GF-D8 (cell line): Measurements from ENCODE around the gene UTS2R.
"Not testable (repeated sequence)": the region's sequence is repeated elsewhere in the genome, so short reads cannot be mapped to it uniquely, and the experiment has no call there.

Experiments used
- DNase-seq: peaks from one replicate; lab custom pipeline; 2025; lab: John Stamatoyannopoulos, UW

Gene UTS2R

DNA sequence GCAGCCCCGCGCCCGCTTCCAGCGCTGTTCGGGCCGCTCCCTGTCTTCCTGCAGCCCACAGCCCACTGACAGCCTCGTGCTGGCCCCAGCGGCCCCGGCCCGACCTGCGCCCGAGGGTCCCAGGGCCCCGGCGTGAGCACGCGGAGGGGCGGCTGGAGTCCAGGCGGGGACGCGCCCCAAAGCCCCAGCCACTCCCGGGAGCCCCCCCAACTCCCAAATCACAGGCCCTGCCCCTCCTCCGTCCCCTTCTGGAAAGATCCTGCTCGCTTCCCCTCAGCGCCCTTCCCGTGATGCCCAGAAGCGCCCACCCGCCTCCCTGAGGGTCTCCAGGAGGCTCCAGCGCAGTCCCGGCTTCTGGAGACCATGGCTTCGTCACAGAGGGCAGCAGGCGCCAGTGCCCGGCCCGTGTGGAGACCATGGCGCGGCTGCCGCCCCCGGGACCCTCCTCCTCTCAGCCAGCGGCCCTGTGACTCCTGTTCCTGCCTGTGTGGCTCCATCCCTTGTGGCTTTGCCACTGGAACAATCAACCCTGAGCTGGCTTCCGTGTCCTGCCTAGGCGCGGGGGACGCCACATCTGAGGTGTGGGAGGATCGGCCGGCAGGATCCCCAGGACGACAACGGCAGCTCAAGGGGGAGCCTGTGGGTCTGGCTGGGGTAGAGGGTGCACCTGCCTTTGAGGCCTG lies 3.9 kb downstream of the UTS2R start:
- DNase-seq: no peak

DNA sequence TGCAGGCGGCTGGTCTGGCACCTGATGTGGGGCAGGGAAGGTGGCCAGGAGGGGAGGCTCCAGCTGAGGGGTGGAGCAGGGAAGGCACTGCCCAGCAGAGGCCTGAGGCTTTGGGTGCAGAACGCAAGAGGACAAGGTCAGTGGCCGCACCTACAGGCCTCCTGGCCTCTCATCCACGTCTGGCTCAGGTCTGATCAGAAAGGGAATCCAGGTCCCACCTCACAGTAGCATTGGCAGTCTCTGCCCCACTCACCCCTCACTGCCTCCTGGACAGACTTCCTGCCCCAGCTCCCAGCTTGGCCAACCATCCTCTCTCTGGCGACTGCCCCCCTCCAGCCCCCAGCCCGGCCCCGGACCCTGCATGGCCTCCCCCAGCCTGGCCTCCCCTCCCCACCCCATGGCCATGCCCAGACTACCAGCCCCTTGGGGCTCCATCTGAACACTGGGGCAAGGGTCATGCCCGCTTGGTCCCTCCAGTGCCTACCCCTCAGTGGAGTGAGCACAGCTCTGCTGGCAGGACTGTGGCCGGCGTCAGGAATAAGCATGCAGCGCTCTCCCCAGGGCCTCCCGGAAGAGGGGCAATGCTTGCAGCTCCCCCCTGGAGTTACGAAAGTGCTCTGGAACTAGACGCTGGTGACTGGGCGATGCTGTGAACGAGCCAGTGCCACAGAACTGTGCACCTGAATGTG lies 4.6 kb downstream of the UTS2R start:
- DNase-seq: no peak

GRCh38 chr17:82377294-82377693 lies 5.7 kb downstream of the UTS2R start:
- not testable (repeated sequence) for DNase-seq

DNA sequence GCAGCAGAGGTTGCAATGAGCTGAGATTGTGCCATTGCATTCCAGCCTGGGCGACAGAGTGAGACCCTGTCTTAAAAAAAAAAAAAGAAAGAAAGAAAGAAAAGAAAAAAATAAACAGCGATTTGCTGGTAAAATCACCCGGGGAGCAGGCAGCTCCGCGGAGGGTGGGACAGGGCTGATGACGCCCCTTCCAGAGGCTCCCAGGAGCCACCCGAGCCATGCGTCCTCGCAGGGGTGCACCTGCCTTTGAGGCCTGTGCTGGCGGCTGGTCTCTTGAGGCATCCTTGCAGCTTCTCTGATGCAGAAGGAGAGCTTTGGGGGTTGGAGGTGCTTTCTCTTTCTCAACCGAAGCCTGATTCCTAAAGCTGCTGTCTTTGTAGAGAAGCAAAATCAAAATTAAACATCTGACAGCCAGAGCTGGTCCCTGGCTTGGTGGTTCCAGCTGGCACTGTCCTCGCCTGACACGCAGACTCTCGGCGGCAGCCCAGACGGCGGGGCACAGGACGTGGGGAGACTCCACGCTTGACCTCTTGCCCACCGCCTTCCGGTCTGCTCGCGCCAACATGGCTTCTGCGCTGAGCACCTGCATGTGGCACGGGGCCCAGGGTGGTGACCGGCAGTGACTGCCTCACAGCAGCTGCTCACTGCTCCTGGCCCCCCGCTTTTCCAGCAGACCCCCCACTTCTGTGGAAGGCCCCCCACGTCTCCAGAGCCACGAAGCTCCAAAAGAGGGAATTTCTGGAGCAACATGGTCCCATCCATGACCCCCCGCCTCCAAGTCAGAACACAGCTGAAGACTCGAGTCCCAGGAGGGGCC lies 6.6 kb downstream of the UTS2R start:
- no peak for DNase-seq

GRCh38 chr17:82378741-82379021 lies 7.1 kb downstream of the UTS2R start:
- no peak for DNase-seq

GRCh38 chr17:82380860-82381702 lies 9.5 kb downstream of the UTS2R start:
- no peak for DNase-seq

GRCh38 chr17:82381703-82382009 lies 10.1 kb downstream of the UTS2R start:
- DNase-seq: not testable (repeated sequence)

DNA sequence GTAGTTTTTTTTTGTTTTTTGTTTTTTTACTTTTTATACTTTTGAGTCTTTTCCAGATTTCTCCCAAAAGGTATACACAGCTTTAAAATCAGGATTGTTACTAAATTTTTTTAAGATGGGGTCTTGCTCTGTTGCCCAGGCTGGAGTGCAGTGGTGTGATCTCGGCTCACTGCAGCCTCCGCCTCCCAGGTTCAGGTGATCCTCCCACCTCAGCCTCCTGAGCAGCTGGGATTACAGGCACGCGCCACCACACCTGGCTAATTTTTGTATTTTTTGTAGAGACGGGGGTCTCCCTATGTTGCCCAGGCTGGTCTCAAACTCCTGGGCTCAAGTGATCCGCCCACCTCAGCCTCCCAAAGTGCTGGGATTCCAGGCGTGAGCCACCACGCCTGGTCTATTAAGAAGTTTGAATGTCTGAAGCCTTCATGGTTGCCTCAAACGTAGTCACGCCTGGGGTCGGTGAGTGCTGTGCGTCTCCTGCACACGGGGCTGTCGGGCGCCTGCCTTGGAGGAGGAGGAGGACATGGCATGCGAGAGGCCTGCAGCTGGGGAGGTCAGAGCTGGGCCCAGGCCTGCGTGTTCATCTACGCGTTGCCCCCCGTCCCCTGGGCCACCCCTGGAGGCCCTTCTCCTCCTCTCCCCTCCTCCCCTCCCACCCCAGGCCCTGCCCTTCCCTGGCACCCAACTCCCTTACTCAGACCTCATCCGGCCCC lies 10.8 kb downstream of the UTS2R start:
- DNase-seq: not testable (repeated sequence)

GRCh38 chr17:82382933-82383255 lies 11.3 kb downstream of the UTS2R start:
- no peak for DNase-seq

DNA sequence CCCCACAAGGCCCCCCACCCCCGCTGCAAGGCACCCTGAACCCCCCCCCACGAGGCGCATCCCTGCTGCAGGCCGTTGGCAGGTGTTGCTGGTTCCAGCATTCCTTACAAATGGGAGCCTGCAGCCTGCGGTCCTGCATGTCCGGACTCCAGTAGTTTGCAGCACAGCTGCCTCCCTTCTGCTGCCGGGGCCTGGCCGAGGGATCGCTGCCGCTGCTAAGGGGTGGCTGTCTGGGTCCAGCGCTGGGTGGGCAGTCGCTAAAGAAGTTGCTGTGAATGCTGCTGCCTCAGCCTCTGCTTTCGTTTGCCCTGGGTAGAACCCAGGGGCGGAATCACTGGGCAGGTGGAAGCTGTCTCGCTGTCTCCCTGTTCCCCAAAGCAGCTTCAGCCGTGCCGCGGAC lies 11.8 kb downstream of the UTS2R start:
- DNase-seq: no peak

GRCh38 chr17:82384051-82384729 lies 12.6 kb downstream of the UTS2R start:
- no peak for DNase-seq

DNA sequence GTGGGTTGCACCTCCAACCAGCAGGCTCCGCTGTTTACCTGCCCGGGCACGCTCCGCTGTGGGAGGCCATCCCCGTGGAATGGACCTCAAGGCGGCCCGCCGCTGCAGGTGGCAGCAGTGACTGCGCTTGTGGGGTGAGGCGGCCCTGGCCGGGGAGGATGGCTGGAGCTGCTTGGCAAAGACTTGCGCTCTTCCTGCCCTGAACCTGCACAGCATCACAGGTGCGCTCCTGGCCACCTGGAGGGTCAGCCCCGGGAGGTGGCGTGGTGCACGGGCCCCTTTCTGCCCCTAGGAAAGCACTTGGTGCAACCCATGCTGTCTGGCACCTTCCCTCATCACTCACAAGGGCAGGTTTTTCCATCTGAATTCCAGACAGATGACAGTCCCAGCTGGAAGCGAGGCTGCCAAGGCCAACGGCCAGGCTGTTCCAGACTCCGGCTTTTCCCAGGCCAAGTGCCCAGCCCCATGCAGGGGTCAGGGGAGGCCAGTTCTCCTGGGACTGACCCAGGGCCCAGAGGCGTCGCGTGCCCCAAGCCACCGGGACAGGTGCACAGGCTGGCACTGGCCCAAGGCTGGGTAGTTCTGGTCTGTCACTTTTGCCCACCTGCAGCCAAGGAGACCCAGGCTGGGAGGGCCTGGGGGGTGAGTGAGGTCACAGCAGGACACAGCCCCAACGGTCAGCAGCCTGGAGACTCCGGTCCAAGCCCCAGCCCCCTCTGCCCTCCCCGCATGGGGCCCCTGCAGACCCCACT lies 13.3 kb downstream of the UTS2R start:
- DNase-seq: no peak

DNA sequence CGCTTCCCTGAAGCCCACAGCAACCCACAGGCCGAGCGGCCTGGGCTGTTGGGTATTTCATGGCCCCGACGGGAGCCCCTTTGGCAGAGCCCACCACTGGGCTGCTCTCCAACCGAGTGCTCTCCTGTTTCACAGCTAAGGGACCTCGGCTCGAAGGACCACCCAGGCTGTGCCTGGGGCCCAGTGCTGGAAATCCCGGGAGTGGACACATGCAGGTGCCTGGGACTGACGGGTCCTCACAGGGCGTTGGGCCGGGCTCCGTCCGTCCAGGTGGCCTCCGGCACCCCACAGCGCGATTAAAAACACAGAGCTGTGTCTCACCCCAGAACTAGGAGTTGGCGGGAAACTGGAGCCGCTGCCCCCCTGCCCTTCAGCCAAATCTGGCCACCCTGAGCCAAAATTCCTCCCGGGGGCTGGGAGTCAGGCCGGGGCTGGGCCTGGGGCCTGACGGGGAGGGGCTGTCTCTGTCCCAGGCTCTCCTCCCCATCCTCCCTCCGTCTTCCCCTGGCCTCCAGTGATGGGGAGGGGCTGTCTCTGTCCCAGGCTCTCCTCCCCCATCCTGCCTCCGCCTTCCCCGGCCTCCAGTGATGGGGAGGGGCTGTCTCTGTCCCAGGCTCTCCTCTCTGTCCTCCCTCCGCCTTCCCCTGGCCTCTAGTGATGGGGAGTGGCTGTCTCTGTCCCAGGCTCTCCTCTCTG lies 14.1 kb downstream of the UTS2R start:
- no peak for DNase-seq

- DNase-seq: no peak
These were observed 14.8 kb downstream of the UTS2R start for GRCh38 chr17:82386255-82386831.

DNA sequence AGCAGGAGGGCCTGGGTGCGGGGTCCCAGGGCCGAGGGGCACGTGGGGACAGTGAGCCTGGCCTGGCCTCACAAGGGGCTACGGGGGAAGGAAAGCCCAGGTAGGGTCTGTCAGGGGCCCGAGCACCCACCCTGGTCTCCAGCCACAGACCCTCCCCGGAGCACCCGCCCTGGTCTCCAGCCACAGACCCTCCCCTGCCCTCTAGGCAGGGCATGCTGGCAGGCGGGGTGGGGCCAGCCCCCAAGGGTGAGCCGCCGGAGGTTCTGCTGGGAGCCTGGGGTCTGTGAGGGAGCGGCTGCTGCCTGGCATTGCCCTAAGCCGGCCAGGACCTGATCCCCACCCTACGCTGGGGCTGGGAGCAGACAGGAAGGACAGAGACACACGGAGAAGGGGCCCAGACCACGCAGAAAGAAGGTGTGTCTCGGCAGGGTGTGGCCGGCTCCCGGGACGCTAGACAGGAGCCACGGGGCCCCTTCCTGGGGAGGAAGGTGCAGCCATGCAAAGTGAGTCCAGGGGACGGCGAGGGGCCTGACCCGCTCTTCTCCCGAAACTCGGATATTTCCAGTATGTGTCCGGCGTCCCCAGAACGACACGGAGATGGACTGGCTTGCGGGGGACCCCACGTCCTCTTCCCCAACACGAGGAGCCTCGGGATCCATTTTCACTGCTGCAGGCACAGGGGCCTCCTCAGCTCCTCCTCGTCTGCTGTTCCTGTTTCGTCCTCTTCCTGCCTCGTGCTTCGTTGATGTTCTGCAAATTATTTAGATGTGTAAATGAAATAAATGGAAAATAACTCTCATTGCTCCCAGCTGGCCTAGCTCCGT lies 15.5 kb downstream of the UTS2R start:
- no peak for DNase-seq

- DNase-seq: no peak
These were observed 16.1 kb downstream of the UTS2R start for GRCh38 chr17:82387705-82388106.

- no peak for DNase-seq
These were observed 16.8 kb downstream of the UTS2R start for GRCh38 chr17:82388223-82388921.

DNA sequence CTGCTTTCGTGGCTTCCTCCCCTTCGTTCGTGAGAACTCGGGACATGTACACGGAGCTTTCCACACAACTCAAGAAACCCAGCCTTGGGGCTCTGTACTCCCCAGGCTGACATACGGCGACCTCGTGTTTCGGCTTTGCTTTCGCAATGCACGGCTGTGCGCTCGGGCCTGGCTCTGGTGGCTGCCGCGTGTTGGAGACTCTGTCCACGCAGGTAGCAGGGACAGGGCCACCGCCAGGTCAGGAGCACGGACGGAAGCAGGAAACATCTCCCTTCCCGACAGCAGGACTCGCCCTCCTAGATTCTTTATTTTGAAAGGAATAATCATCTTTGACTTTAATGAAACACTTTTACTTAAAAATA lies 17.3 kb downstream of the UTS2R start:
- DNase-seq: no peak
